GM12878 (cell line): Measurements from ENCODE around the gene SGF29. TPM values are rescaled to one million over a fixed set of nuclear protein-coding genes. Genes with fewer than 3 reads are reported as not detected.

ENCODE experiments used
- ATAC-seq: fragments of 200-7000 bp; cut with Tn5 transposase; 3 replicates; pipeline ENCODE4 v1.9.1; 2020; ENCODE audit warnings: mild to moderate bottlenecking, moderate library complexity
- BruUV-seq: library from RNA; stranded (reverse); fragments of 400-500 nt; replicated peaks from 2 replicates; lab custom pipeline; 2021; lab: Mats Ljungman, UMichigan
- CTCF ChIA-PET: fragments of 300-600 bp; sonication (Branson Sonifier 250); formaldehyde crosslinking; extraction: SDS; loops from one replicate; lab custom pipeline; 2021; ENCODE audit warnings: inconsistent platforms; lab: Yijun Ruan, JAX
- POLR2A ChIA-PET: fragments of 350-600 bp; formaldehyde crosslinking; extraction: SDS; loops from one replicate; lab custom pipeline; 2021; ENCODE audit warnings: inconsistent platforms; lab: Charles Lee
- RAD21 ChIA-PET: fragments of 300-600 bp; sonication (Branson Sonifier 250); formaldehyde crosslinking; loops from one replicate; lab custom pipeline; 2023; ENCODE audit warnings: antibody characterized with exemption; ENCODE audit not compliant: unreplicated experiment; lab: Charles Lee
- SMC1A ChIA-PET: fragments of 300-600 bp; sonication (Branson Sonifier 250); formaldehyde crosslinking; loops from one replicate; lab custom pipeline; 2023; ENCODE audit not compliant: unreplicated experiment, uncharacterized antibody; lab: Charles Lee
- DNase-seq: peaks from one replicate; pipeline ENCODE4 v3.0.0-alpha.2; 2011; ENCODE audit warnings: low read depth, low spot score
- FAIRE-seq: peaks from 3 replicates; lab custom pipeline; 2011; peaks lifted over from hg19 to GRCh38; lab: Jason Lieb, UNC
- H2AFZ ChIP-seq: 2 replicates; pipeline ENCODE4 v1.6.0; 2011; ENCODE audit warnings: low read depth, low read length, control low read depth; ENCODE audit not compliant: control insufficient read depth
- H3K27ac ChIP-seq: 2 replicates; pipeline ENCODE4 v1.5.1; 2011; ENCODE audit warnings: control low read depth; ENCODE audit not compliant: control insufficient read depth, insufficient read depth
- H3K27me3 ChIP-seq, 2 experiments: replicated peaks in 1 of 2; 2 replicates each; pipeline versions ENCODE4 v1.6.0 to v1.6.1; 2011; ENCODE audit warnings: low read length in 1 of 2; ENCODE audit not compliant: control insufficient read depth in 2 of 2, insufficient read depth in 2 of 2
- H3K36me3 ChIP-seq, 2 experiments: 2 replicates each; pipeline ENCODE4 v1.5.1; 2011; ENCODE audit warnings: low read length in 1 of 2; ENCODE audit not compliant: control insufficient read depth in 2 of 2, insufficient read depth in 2 of 2
- H3K4me1 ChIP-seq: 2 replicates; pipeline ENCODE4 v1.6.1; 2011; ENCODE audit warnings: mild to moderate bottlenecking, low read length, moderate library complexity, mixed read lengths; ENCODE audit not compliant: control insufficient read depth, insufficient read depth
- H3K4me2 ChIP-seq: 2 replicates; pipeline ENCODE4 v1.6.0; 2011; ENCODE audit warnings: control low read depth; ENCODE audit not compliant: control insufficient read depth, insufficient read depth
- H3K4me3 ChIP-seq: fragments of 200-600 bp; sonication (generic); 2 replicates; pipeline ENCODE4 v1.5.1; 2016
- H3K79me2 ChIP-seq: 2 replicates; pipeline ENCODE4 v1.6.0; 2011; ENCODE audit warnings: low read length; ENCODE audit not compliant: control insufficient read depth, insufficient read depth
- H3K9ac ChIP-seq: 2 replicates; pipeline ENCODE4 v1.8.0; 2011; ENCODE audit warnings: low read length, control low read depth, mixed read lengths; ENCODE audit not compliant: control insufficient read depth, insufficient read depth
- H3K9me3 ChIP-seq: replicated peaks from 3 replicates; pipeline ENCODE4 v1.5.1; 2011; ENCODE audit warnings: mild to moderate bottlenecking, low read length; ENCODE audit not compliant: control insufficient read depth, insufficient read depth
- H4K20me1 ChIP-seq: 2 replicates; pipeline ENCODE4 v1.6.0; 2011; ENCODE audit not compliant: control insufficient read depth, insufficient read depth
- CREB1 ChIP-seq: IDR thresholded peaks from 2 replicates; pipeline ENCODE4 v1.6.1; 2012; ENCODE audit warnings: low read depth, mild to moderate bottlenecking, inconsistent platforms
- PRDM15 ChIP-seq: fragments of 450-650 bp; formaldehyde crosslinking; IDR thresholded peaks from 2 replicates; pipeline ENCODE4 v1.4.0; 2020; ENCODE audit warnings: mild to moderate bottlenecking, moderate library complexity
- SMC3 ChIP-seq: IDR thresholded peaks from 2 replicates; pipeline ENCODE4 v1.6.1; 2011; ENCODE audit warnings: low read length, improper control_type of control experiment, borderline replicate concordance
- ZNF592 ChIP-seq: fragments of 450-650 bp; IDR thresholded peaks from 2 replicates; pipeline ENCODE4 v1.6.1; 2017; ENCODE audit warnings: mild to moderate bottlenecking, moderate library complexity
- WGBS: methylation state at CpG from one replicate; pipeline ENCODE4 v1.1.6; 2016; ENCODE audit warnings: low lambda C conversion rate; ENCODE audit not compliant: insufficient replicate concordance, insufficient coverage; ENCODE audit errors: missing lambda C conversion rate; 5-methylcytosine and 5-hydroxymethylcytosine counted together
- in situ Hi-C: fragments of 300-500 bp; cut with MboI; formaldehyde crosslinking; loops from 9 replicates; pipeline ENCODE4 v1.14.3; 2018; ENCODE audit warnings: mixed read lengths
- intact Hi-C: fragments of 100-400 bp; cut with micrococcal nuclease; formaldehyde crosslinking; loops from one replicate; pipeline ENCODE4 v1.14.2; 2022; ENCODE audit not compliant: unreplicated experiment
- polyA plus RNA-seq, 11 experiments: library from polyadenylated mRNA; depleted of rRNA in 4 of 11; unstranded in 6 of 11; stranded (reverse) in 5 of 11; fragments of >200 nt; fragmentation: Nextera tagmentation in 4 of 11; fragmentation: Illumina TruSeq in 1 of 11; extraction: Ambion mirVana in 4 of 11; extraction: Trizol in 1 of 11; gene quantifications; 1 replicate in 1 of 11; 2 replicates in 10 of 11; pipeline versions ENCODE4 v1.2.1 to v1.2.3, GENCODE V29; 2011 to 2016; ENCODE audit warnings: inconsistent platforms in 2 of 11, missing spikeins in 2 of 11, low read depth in 1 of 11
- total RNA-seq, 4 experiments: library from RNA; depleted of rRNA in 3 of 4; stranded (reverse); fragments of >200 nt in 3 of 4; fragmentation: Illumina TruSeq in 1 of 4; extraction: Trizol in 1 of 4; gene quantifications; 2 replicates each; pipeline versions ENCODE4 v1.2.1 to v1.2.3, GENCODE V29; 2013 to 2021
- TF ChIP-seq, protein P1 (sequence below): fragments of 450-650 bp; IDR thresholded peaks from 2 replicates; pipeline ENCODE4 v1.6.1; 2017; ENCODE audit warnings: antibody characterized with exemption, mild to moderate bottlenecking, moderate library complexity
- TF ChIP-seq, protein P2 (sequence below): fragments of 450-650 bp; IDR thresholded peaks from 2 replicates; pipeline ENCODE4 v1.6.1; 2016; ENCODE audit warnings: mild to moderate bottlenecking
- TF ChIP-seq, protein P3 (sequence below): fragments of 450-650 bp; conservative IDR thresholded peaks from 2 replicates; pipeline ENCODE4 v1.6.1; 2017; ENCODE audit warnings: mild to moderate bottlenecking, moderate library complexity

SGF29 gene
- total and polyA plus RNA-seq, 10 of the 15 experiments (the other 5 are each of a cell fraction or from before 2014, with no cell fraction given): 2.2 to 20.1 (median 12.3) TPM

- SMC1A ChIA-PET: interaction anchor here (1.1 kb wide), 1 partner anchor 19 kb away, joined by 4 read pairs; no protein-coding TSS in a partner anchor
- Histone ChIP-seq H3K9me3 (no peaks in the 10 kb centered on the region), H3K27me3 (no peaks in the 10 kb centered on the region), H3K4me2 (no peak overlapping the region), H2AFZ (no peak overlapping the region), H4K20me1 (no peaks in the 10 kb centered on the region), H3K79me2 (no peaks in the 10 kb centered on the region), H3K4me1 (no peaks in the 10 kb centered on the region; the same call in 1 of the 2 replicates), H3K9ac (no peak overlapping the region), H3K4me3 (no peak overlapping the region), H3K36me3 (no peaks in the 10 kb centered on the region), H3K27ac (no peak overlapping the region)
- DNase-seq (no peak), FAIRE-seq (no peak), ATAC-seq (no peak)
- 45% methylated on average over 11 of the region's 11 CpGs for WGBS
- CTCF ChIA-PET: interaction anchor here (0.8 to 1.4 kb wide), 3 partner anchors 8 to 222 kb away, joined by 3 to 4 read pairs (median 3); no protein-coding TSS in a partner anchor
- in situ Hi-C loops (no loop called here), intact Hi-C loops (no loop called here)
- BruUV-seq: no TSS peak
- RAD21 ChIA-PET: interaction anchor here (1.2 kb wide), 1 partner anchor 225 kb away, joined by 3 read pairs; no protein-coding TSS in a partner anchor
- POLR2A ChIA-PET: interaction anchor here (0.8 kb wide), 1 partner anchor 8 kb away, joined by 4 read pairs; no protein-coding TSS in a partner anchor
- TF ChIP-seq PRDM15 (CRISPR knock-in tag) (no peak), ZNF592 (no peak), SMC3 (peak; percentile 65; the same call in 1 of the 2 replicates), CREB1 (no peak)
- TF ChIP-seq, protein P1, sequence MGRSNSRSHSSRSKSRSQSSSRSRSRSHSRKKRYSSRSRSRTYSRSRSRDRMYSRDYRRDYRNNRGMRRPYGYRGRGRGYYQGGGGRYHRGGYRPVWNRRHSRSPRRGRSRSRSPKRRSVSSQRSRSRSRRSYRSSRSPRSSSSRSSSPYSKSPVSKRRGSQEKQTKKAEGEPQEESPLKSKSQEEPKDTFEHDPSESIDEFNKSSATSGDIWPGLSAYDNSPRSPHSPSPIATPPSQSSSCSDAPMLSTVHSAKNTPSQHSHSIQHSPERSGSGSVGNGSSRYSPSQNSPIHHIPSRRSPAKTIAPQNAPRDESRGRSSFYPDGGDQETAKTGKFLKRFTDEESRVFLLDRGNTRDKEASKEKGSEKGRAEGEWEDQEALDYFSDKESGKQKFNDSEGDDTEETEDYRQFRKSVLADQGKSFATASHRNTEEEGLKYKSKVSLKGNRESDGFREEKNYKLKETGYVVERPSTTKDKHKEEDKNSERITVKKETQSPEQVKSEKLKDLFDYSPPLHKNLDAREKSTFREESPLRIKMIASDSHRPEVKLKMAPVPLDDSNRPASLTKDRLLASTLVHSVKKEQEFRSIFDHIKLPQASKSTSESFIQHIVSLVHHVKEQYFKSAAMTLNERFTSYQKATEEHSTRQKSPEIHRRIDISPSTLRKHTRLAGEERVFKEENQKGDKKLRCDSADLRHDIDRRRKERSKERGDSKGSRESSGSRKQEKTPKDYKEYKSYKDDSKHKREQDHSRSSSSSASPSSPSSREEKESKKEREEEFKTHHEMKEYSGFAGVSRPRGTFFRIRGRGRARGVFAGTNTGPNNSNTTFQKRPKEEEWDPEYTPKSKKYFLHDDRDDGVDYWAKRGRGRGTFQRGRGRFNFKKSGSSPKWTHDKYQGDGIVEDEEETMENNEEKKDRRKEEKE: no peak
- TF ChIP-seq, protein P2, sequence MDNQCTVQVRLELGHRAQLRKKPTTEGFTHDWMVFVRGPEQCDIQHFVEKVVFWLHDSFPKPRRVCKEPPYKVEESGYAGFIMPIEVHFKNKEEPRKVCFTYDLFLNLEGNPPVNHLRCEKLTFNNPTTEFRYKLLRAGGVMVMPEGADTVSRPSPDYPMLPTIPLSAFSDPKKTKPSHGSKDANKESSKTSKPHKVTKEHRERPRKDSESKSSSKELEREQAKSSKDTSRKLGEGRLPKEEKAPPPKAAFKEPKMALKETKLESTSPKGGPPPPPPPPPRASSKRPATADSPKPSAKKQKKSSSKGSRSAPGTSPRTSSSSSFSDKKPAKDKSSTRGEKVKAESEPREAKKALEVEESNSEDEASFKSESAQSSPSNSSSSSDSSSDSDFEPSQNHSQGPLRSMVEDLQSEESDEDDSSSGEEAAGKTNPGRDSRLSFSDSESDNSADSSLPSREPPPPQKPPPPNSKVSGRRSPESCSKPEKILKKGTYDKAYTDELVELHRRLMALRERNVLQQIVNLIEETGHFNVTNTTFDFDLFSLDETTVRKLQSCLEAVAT: no peak
- TF ChIP-seq, protein P3, sequence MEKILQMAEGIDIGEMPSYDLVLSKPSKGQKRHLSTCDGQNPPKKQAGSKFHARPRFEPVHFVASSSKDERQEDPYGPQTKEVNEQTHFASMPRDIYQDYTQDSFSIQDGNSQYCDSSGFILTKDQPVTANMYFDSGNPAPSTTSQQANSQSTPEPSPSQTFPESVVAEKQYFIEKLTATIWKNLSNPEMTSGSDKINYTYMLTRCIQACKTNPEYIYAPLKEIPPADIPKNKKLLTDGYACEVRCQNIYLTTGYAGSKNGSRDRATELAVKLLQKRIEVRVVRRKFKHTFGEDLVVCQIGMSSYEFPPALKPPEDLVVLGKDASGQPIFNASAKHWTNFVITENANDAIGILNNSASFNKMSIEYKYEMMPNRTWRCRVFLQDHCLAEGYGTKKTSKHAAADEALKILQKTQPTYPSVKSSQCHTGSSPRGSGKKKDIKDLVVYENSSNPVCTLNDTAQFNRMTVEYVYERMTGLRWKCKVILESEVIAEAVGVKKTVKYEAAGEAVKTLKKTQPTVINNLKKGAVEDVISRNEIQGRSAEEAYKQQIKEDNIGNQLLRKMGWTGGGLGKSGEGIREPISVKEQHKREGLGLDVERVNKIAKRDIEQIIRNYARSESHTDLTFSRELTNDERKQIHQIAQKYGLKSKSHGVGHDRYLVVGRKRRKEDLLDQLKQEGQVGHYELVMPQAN: no peak
Observed at GRCh38 chr16:28549301-28549899, 4.3 kb upstream of the SGF29 start.
